HG03159 (cell line): ENCODE measurements around the gene ARAF.
"Not testable (repeated sequence)": the region's sequence is repeated elsewhere in the genome, so short reads cannot be mapped to it uniquely, and the experiment has no call there.

Experiments
- ATAC-seq: cut with Tn5 transposase; IDR thresholded peaks from one replicate; pipeline ENCODE4 v1.9.1; 2021; ENCODE audit warnings: mild to moderate bottlenecking, moderate library complexity; ENCODE audit not compliant: unreplicated experiment

The ARAF gene

DNA sequence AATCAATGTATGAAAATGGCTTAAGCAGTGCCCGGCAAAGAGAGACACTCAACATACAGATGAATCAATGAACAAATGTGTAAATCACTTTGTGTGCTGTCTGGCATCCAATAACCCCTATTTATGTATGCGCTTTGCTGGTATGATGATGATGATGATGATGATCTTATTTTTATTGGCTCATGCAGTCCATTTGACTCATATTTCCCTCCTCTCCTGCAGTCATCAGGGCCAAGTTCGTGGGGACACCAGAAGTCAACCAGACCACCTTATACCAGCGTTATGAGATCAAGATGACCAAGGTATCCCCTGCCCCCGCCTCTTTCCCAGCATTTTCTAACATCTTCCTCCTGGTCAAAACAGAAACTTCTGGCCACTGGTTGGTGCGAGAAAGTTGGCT is 23.7 kb downstream of the ARAF start:
- ATAC-seq = no peak

- no peak for ATAC-seq
Measured at GRCh38 chrX:47585273-47585672, 24.3 kb downstream of the ARAF start.

DNA sequence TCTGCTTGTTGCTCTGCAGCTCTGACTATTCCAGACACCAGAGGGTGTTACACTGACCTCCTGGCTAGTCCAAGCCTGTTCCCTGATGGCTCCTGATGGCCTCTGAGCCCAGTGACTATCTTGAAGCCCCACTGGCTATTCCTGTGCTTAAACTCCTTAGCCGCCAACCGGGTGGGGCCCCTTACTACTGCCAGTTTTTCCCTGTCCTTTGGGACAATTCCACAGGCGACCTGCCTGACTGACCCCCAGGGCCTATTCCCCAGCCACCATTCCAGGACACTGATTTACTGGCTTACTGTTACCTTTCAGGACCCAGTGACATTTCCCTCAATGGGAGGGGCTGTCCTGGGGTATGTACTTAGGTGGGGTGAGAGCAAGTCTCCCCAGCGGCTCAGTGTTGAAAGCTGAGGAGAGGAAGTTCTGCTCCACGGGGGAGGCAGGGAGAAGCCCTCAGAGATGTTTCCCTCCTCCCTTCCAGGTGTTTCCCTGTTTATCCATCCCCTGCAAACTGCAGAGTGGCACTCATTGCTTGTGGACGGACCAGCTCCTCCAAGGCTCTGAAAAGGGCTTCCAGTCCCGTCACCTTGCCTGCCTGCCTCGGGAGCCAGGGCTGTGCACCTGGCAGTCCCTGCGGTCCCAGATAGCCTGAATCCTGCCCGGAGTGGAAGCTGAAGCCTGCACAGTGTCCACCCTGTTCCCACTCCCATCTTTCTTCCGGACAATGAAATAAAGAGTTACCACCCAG is 25.2 kb downstream of the ARAF start:
- no peak for ATAC-seq

DNA sequence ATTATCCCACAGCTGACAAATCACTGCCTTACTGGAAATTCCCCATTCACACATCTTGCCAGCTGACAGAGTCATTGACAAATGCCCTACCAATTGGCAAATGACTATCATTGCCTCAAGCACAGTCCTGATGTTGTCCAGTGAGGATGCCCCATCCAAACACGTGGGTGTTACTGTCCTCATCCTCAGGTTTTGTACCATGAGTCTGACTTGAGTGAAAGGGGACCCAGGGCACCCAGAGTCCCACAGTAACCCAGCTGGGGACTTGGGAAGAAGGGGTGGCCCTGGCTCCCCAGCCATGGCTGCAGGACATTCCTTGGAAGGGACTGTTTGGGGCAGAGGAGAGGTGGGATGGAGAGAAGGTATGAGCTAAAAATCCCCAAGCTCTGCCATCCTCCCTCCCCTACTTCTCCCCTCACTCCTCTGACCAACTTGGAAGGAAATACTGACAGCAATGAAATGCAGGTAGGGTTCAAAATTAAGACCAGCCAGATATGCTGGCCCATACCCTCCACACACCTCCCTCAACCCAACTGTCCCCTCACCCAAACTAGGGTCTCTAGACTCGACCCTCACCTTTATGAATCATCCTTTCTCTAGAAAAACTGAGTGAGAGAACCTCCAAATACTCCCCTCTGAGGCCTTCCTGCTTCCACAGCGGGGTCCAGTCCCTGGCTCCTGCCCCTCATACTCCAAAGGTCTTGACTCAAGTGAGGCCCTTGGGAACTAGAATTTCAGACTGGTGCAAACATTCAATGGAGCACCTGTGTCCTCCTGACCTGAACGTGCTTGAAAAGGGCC is 26.3 kb downstream of the ARAF start:
- no peak for ATAC-seq

- ATAC-seq = no peak
Measured at GRCh38 chrX:47587906-47588735, 27.1 kb downstream of the ARAF start.

GRCh38 chrX:47590984-47591383 is 30.0 kb downstream of the ARAF start:
- no peak for ATAC-seq

- no peak for ATAC-seq
Measured at GRCh38 chrX:47593522-47593921, 32.5 kb downstream of the ARAF start.

DNA sequence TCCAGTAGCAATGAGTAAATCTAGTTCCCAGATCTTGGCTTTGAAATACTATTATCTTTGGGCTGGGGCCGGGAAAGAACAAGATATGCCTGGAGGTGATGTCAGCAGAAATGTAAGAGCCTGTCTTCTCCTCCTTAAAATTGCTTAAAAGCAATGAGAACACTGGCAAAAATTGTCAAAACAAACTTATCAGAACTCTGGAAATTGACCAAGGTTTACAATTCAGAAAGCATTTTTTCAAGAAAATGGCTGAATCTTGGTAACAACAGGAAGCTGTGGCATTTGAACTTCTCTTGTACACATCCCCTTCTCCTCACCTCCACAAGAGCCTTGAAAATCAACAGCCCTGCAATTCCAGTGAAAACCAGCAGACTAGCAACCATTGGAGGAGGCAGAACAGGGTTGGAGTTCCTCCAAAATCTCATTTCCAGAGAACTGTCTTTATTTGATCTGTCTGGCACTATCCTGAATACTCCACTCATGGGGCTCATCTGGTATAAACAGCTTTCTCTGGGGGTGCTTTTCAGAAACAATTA is 34.8 kb downstream of the ARAF start:
- no peak for ATAC-seq

GRCh38 chrX:47596256-47596655 is 35.3 kb downstream of the ARAF start:
- ATAC-seq = no peak

GRCh38 chrX:47597222-47597621 is 36.2 kb downstream of the ARAF start:
- no peak for ATAC-seq

DNA sequence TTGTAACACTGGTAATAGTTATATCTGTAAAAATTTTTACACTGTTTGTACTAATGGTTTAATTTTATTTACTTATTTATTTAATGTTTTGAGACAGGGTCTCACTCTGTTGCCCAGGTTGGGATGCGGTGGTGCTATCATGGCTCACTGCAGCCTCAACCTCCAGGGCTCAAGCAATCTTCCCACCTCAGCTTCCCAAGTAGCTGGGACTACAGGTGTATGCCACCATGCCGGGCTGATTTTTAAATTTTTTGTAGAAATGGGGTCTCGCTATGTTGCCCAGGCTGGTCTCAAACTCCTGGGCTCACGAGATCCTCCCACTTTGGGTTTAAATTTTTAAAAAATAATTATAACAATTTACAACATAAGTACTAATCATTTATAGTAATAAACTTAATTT is 42.1 kb downstream of the ARAF start:
- not testable (repeated sequence) for ATAC-seq

DNA sequence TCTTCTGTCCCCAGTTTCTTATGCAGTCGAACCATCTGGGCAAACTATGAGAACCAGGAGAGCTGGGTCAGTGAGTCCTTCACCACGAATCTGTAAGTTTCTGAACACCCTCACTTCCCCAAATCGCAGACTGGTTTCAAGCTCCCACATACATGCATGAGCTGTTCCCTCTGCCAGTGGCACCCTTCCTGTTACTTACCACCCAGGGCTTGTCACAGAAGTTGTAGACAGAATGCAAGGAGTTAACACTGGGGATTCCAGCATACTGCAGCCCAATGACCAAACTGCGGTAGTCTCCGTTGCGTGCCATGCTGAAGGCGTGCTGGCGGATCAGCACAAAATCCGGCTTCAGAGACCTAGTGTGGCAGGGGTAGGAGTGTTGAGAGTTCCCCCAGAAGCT is 44.0 kb downstream of the ARAF start:
- ATAC-seq = no peak

GRCh38 chrX:47607091-47607490 is 46.1 kb downstream of the ARAF start:
- ATAC-seq = no peak

DNA sequence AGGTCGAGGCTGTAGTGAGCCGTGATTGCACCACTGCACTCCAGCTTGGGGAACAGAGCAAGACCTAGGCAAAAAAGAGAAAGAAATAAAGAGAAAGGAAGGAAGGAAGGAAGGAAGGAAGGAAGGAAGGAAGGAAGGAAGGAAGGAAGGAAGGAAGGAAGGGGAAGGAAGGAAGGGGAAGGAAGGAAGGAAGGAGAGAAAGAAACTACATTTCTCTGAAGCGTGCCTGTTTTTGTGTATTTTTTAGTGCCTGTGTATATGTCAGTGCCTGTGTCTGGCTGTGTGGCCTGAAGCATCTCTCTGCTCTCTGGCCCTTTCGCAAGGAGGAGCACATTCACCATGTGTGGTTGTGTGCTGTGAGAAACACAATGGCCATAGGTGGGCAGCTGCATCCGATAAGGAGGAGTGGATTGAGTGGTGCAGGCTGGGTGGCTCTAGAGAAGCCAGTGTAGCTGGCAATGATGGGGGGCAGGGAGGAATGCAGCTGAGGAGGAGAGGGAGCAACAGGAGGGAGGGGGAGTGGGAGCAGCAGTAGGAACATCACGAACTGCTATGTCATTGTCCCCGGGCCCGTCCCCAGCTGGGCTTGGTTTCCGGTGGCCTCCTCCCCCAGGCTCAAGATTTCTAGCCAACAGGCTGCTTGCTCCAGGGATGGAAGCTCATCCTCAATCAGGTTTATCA is 47.3 kb downstream of the ARAF start:
- no peak for ATAC-seq

GRCh38 chrX:47610511-47610910 is 49.5 kb downstream of the ARAF start:
- ATAC-seq = no peak

GRCh38 chrX:47611489-47611888 is 50.5 kb downstream of the ARAF start:
- ATAC-seq = no peak

- no peak for ATAC-seq
Measured at GRCh38 chrX:47611926-47612325, 50.9 kb downstream of the ARAF start.

GRCh38 chrX:47612418-47612817 is 51.4 kb downstream of the ARAF start:
- ATAC-seq = no peak

GRCh38 chrX:47613082-47613481 is 52.1 kb downstream of the ARAF start:
- no peak for ATAC-seq

GRCh38 chrX:47614618-47615017 is 53.6 kb downstream of the ARAF start:
- ATAC-seq = no peak
